ENCODE measurements around the gene FOXS1. TPM values are rescaled to one million over a fixed set of nuclear protein-coding genes. Genes with fewer than 3 reads are reported as not detected.

FOXS1 gene
- polyA plus RNA-seq, 1 of the 3 experiments (the other 2 are of a cell fraction) = 0.99 TPM

DNA sequence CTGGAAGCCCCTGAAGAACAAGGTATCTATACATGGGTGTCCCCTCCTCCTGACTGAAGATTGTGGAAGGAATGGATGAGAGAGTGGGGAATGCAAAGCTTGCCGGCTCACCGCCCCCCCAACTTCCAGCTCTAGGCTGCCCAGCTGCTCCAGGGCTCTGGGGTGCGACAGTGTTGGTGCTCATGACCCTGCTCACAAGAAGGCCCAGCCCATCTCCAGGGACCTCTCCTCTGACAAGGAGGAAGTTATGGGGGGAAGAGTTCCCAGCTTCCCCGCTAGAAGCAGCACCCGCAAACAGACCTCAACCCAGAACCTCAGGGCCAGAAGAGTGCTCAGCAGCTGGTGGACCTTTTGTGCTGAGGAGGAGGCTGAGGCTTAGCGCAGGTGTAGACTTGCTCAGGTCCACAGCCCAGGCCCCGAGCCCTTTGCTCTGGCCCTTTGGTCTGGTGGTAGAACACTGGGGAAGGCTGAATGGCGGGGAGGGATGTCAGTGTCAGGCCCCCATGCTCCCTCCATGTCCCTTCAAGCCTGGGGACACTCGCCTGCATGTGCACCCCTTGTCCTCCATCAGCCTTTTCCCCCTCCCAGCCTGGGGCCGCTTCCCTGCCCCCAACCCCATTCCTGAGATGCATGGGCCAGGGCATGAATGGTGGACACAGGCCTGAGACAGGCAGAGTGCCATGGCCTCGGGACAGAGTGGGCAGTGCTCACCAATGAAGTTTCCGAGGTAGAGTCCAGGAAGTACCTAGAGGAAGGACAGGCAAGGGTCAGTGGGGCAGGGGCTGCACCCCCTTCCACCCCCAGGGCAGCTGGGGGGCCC is 23.7 kb upstream of the FOXS1 start:
- H3K36me3 ChIP-seq (replicated peaks in 1 of 2; ENCODE audit: control insufficient read depth in 1 of 2, insufficient read depth in 2 of 2, low read length in 1 of 2) = no peaks in the 10 kb centered on the region
- H3K4me3 ChIP-seq (ENCODE audit: low read depth in 2 of 2, low read length in 1 of 2) = peak overlapping the region; percentile 66 to 69; a peak in 3 of 4 replicates
- CTCF ChIA-PET = interaction anchor here (0.6 to 3.1 kb wide), 13 partner anchors 10 to 162 kb away, joined by 3 to 13 read pairs (median 3); partner anchors contain the start of gene PDRG1
- peak overlapping the region; percentile 81 for H3K4me2 ChIP-seq
- TF ChIP-seq RXRA (IDR thresholded peaks at IDR 0.05; ENCODE audit: borderline replicate concordance, low read depth) (no peak), SIN3A (IDR thresholded peaks at IDR 0.05; ENCODE audit: borderline replicate concordance, low read depth, low read length) (no peak), MEF2A (IDR thresholded peaks at IDR 0.05; ENCODE audit: borderline replicate concordance, low read depth) (no peak), GATA2 (CRISPR knock-in tag; IDR thresholded peaks at IDR 0.05) (no peak), JUND (IDR thresholded peaks at IDR 0.05) (no peak), YY1 (IDR thresholded peaks at IDR 0.05; ENCODE audit: low read depth) (no peak), TCF12 (IDR thresholded peaks at IDR 0.05) (no peak), ELF1 (IDR thresholded peaks at IDR 0.05) (no peak)
- TF ChIP-seq, protein P1, sequence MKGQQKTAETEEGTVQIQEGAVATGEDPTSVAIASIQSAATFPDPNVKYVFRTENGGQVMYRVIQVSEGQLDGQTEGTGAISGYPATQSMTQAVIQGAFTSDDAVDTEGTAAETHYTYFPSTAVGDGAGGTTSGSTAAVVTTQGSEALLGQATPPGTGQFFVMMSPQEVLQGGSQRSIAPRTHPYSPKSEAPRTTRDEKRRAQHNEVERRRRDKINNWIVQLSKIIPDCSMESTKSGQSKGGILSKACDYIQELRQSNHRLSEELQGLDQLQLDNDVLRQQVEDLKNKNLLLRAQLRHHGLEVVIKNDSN (IDR thresholded peaks at IDR 0.05; ENCODE audit: borderline replicate concordance, low read depth) = no peak
- no peaks in the 10 kb centered on the region for H3K79me2 ChIP-seq (ENCODE audit: insufficient read depth)
- peaks cover 0 to 23% of the 10 kb centered on the region in 2 experiments; a peak in 1 of 4 replicates for H3K4me1 ChIP-seq (ENCODE audit: control insufficient read depth in 1 of 2, insufficient read depth in 2 of 2, low read depth in 1 of 2, low read length in 1 of 2)
- peak; percentile 18 for DNase-seq
- no peaks in the 10 kb centered on the region for H3K9me3 ChIP-seq
- peaks cover 5% of the 10 kb centered on the region for H3F3A ChIP-seq (replicated peaks; ENCODE audit: insufficient read depth)
- H3K9ac ChIP-seq = peak overlapping the region; percentile 71
- H2AFZ ChIP-seq (ENCODE audit: low read depth) = 0 out of 2 replicates have a peak overlapping the region, but pooled peaks have one; percentile 94
- POLR2A ChIA-PET = no interaction called here
- H3K27me3 ChIP-seq (ENCODE audit: insufficient read depth) = no peaks in the 10 kb centered on the region
- H3K27ac ChIP-seq (ENCODE audit: low read depth in 2 of 2, low read length in 1 of 2) = no peak overlapping the region; a peak in 1 of 4 replicates
- WGBS (ENCODE audit: low lambda C conversion rate) = 89% methylated on average over 7 of the region's 12 CpGs
- H4K20me1 ChIP-seq (ENCODE audit: insufficient read depth) = no peaks in the 10 kb centered on the region
- H3K9me2 ChIP-seq = no peaks in the 10 kb centered on the region

DNA sequence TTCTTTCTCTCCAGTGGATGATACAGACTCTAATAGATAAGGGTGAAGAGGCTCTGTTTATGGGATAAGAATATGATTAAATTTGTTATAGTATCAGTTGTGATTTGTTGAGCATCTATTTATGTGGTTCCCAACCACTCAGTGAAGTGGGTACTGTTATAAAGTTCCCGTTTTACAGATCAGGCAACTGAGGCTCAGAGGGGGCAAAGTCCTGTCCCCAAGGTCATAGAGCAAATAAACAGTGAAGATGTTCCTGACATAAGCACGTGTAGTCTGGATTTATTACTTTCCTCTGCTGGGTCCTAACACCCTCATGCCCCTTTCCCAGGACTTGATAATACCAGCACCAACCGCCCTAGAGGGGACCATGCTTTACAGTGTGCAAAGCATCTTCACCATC is 20.8 kb upstream of the FOXS1 start:
- Histone ChIP-seq H3K9ac (no peak overlapping the region), H3K9me3 (no peaks in the 10 kb centered on the region), H3K4me1 (ENCODE audit: control insufficient read depth in 1 of 2, insufficient read depth in 2 of 2, low read depth in 1 of 2, low read length in 1 of 2) (peaks cover 0 to 34% of the 10 kb centered on the region in 2 experiments; a peak in 2 of 4 replicates), H4K20me1 (ENCODE audit: insufficient read depth) (no peaks in the 10 kb centered on the region), H2AFZ (ENCODE audit: low read depth) (no peak overlapping the region), H3K27ac (ENCODE audit: low read depth in 2 of 2, low read length in 1 of 2) (no peak overlapping the region), H3K27me3 (ENCODE audit: insufficient read depth) (no peaks in the 10 kb centered on the region), H3K9me2 (no peaks in the 10 kb centered on the region), H3K4me2 (no peak overlapping the region), H3K36me3 (replicated peaks in 1 of 2; ENCODE audit: control insufficient read depth in 1 of 2, insufficient read depth in 2 of 2, low read length in 1 of 2) (no peaks in the 10 kb centered on the region), H3F3A (replicated peaks; ENCODE audit: insufficient read depth) (peaks cover 5% of the 10 kb centered on the region), H3K4me3 (ENCODE audit: low read depth in 2 of 2, low read length in 1 of 2) (no peak overlapping the region), H3K79me2 (ENCODE audit: insufficient read depth) (no peaks in the 10 kb centered on the region)
- no peak for DNase-seq
- ChIA-PET POLR2A (no interaction called here), CTCF (interaction anchor here (2.1 kb wide), 1 partner anchor 13 kb away, joined by 17 read pairs; no protein-coding TSS in a partner anchor)
- TF ChIP-seq ELF1 (IDR thresholded peaks at IDR 0.05) = no peak
- TF ChIP-seq JUND (IDR thresholded peaks at IDR 0.05) = no peak
- no peak for TF ChIP-seq CHD2 (IDR thresholded peaks at IDR 0.05; ENCODE audit: low read length, partially characterized antibody)
- no peak for TF ChIP-seq RAD21 (IDR thresholded peaks at IDR 0.05; ENCODE audit: low read length)
- WGBS (ENCODE audit: low lambda C conversion rate) = 70% methylated on average over 3 of the region's 3 CpGs
